Measurements from ENCODE around the gene IDH3G.

Gene IDH3G

DNA sequence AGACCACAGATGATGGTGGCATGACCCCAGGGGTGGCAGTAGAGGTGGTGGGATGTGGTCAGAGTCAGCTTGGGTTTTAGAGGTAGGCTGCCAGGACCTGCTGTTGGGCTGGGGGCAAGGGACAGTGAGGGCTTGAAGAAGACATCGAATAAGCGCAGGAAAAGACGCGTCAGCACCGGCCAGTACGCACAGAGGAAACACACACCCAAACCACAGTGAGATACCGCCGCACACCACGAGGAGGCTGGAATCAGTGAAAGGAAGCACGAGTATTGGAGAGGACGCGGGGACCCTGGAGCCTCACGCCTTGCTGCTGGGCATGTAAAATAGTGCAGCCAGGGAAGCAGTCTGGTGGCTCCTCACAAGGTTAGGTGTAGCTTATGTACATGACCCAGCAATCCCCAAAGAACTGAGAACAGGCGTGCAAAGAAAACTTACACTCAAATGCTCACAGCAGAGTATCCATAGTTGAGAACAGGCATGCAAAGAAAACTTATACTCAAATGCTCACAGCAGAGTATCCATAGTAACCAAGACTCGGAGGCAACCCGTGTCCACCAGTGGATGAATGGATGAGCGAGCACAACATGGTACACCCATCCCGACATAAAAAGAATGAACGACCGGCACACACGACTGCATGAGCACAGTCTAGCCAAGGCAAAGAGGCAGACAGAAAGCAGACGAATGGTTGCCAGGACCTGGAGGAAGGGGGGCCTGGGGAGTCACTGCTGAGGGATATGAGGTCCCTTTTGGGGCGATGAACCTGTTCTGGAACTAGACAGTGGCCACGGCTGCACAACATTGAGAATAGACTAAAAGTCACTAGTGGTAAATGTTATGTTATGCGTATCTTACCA, 22.9 kb upstream of the IDH3G start:
- no peak for DNase-seq (ENCODE audit: low spot score)

DNA sequence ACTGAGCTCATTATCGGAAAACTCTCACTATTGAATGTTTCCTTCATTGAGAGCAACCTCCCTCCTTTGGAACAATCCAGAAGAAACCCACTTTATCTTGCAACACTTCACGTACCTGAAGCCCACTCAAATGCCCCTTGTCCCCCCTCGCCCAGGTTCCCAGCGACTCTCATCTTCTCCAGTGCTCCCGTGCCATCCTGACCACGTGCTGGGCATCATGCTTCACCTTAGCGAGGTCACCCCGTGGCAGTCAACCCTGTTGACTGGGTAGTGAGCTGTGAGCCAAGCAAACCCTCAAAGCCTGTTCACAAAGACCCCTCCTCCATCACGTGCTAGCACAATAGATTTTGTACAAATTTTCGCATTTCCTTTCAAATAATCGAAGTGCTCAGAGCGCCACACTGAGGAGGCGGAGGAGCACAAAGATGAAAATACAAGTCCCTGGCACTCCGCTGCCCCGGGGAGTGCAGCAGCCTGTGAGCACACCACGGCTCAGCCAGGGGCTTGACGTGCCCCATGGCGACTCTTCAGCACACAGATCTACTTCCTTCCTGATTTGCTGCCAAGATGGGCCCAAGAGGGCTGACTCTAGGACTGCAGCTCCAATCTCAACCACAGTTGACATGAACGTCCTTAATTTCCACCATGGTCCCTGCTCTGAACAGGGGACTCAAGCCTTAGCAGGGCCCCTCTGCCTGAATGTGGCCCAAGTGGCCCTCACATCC, 20.6 kb upstream of the IDH3G start:
- no peak for DNase-seq (ENCODE audit: low spot score)

DNA sequence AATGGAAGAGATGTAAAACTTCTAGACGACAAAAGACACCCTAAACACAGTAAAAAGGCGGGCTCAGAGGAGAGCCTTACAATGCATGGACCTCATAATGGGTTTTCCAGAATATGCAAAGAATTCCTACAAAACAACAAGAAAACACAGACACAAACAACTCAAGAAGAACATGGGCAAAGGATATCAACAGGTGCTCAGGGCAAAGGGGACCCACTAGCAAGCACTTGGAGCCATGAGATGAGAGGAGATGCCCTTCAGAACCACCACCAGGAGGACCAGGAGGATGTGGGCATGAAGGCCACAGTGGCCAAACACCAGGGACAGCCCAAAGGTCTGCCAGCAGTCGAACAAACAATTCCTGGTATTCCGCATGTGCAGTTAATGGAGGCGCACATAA, 19.0 kb upstream of the IDH3G start:
- no peak for DNase-seq (ENCODE audit: low spot score)

DNA sequence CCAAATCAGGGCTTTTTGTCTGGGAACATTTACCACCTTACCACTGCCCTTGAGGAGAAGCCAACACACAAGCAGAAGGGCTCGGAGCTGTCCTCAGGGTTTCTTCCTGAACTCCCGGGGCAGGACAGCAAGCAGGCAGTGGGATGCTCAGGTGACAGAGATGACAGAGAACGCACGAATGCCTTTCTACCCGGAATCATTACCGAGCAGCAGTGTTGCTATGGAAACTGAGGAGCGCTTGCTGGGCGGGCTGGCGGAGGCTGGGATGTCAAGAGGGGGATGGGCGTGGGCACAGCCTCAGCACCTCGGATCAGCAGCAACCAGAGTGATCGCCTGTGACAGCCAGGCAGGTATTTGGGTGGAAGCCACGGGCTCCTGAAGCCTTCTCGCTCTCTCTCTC, 18.0 kb upstream of the IDH3G start:
- no peak for DNase-seq (ENCODE audit: low spot score)

DNA sequence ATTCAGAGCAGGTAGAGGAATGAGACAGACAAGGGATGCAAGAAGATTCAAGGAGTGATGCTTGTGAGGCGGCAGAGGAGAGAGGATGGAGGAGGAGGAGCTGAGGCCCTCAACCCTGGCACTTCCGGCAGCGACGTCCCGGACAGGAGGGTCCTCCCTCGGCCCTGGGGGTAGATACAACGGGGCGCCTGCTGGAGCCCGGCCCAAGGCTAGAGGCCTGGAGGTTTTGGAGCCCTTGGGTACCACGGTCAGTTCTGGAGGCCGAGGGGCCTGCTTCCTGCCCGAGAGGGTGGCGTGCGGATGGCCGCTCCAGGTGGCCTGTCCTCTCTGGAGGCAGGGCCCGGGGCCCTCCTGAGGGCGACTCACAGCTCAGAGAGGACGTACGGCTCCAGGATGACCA, 13.8 kb upstream of the IDH3G start:
- DNase-seq (ENCODE audit: low spot score): no peak

DNA sequence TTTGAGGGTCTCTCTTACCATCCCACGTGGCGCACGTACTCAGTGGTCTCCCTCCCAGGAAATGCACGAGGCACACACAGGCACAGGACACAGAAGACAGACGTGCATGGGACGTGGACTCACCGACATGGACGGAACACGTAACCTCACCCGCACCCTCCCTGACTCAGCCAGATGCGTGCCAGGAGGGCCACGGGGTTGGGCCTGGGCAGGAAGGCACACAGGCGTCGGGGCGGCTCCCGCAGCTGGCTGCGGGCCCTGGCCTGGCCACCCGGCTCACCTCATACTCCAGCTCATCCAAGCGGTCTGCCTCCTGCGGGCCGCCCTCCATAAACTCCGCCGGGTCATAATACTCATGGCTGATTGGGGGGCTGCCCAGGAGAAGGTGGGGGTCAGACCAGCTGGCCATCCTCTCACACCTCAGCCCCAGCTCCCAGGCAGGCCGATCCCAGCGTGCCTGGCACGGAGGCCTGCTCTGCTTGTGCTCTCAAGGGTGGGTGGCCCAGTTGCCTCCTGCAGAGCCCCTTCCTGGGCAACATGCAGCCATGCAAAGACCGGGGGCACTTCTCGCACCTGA, 12.9 kb upstream of the IDH3G start:
- no peak for DNase-seq (ENCODE audit: low spot score)

DNA sequence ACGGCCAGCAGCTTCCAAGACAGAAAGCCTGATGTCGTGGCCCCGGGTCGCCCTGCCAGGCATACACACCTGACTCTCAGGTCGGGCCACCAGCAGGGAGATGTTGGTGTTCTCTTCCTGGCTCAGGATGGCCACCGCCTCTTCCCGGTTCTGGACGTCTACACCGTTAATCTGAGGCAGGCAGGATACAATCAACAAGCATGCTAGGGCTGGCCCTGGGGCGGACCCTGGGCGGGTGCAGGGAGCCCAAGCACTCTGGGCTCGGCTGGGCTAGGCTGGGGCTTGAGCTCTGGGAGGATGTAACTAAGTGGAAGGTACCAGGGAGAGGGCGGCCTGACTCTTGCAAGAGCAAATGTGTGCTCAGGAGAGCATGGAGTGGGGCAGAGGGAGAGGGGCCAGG, 11.3 kb upstream of the IDH3G start:
- no peak for DNase-seq (ENCODE audit: low spot score)

DNA sequence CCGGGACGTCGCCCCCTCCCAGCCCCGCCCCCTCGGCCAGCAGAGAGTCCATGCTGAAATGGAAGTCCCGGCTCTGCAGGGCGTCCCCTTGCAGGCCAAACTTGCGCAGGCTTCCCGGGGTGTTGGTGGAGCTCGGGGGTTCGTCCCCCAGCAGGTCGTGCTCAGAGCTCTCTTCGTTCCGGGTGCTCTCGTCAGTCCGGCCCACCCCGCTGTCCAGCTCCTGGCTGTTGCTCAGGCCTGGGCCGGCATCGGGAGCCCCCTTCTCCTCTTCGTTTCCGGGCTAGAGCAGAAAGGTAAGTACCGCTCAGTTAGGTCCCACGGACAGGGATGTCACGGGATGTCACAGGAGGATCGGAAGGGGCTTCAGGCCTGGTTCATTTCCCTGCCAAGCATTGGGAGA, 10.4 kb upstream of the IDH3G start:
- DNase-seq (ENCODE audit: low spot score): no peak

DNA sequence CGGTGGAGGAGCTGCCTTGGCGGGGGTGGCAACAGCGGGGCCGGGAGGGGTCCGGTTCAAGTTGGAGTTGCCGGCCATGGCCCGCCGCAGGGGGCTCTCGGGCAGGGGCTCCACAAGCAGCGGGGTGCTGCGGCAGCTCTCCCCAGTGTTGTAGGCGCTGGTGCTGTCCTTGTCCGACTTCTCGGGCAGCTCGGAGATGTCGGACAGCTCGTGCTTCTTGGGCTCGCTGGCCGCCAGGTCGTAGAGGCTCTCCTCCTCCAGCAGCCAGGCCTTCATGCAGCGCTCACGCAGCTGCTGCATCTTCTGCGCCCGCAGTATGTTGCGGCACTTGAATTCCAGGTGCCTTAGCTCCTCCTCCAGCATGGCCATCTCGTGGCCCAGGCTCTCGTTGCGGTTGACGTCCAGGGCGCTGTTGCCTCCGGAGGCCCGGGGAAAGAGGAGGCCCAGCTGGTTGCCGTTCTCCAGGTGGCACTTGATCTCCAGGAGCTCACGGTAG, 10.0 kb upstream of the IDH3G start:
- DNase-seq (ENCODE audit: low spot score): no peak

DNA sequence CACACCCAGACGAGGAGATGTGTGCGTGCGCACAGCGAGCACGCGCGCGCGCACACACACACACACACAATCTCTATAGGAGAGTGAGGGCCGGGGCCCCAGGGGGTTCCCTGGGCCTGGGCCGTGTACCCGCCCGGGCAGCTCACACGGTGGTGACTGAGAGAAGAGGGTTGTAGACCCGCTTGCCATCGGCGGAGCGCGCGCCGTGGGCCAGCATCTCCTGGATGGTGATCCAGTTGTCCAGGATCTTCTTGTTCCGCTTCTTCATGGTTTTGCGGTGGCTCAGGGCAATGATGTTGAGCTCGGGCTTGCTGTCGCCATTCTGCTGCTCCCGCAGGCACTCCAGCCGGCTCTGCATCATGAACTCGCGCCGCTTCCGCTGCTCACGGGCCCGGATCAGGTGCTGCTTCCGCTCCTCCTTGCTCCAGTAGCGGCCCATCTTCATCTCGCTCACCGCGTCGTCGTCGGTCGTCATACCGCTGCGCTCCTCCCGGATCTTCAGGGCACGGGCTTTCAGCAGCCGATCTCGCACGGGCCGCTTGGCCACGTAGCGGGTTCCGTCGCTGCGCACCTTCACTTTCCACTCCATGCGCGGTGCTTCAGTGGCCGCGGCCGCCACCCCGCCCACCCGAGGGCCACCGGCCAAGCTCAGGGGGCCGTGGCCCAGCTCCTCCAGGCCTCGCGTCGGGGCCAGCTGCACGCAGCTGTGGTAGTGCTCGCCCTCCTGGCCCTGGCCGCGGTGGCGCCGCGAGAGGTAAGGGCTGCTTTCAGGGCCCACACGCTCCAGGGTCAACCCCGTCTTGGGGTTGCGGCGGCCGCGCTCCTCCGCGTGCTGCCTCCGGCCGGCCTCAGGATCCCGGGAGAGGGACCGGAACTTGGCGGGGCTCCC, 9.3 kb upstream of the IDH3G start:
- DNase-seq (ENCODE audit: low spot score): no peak

DNA sequence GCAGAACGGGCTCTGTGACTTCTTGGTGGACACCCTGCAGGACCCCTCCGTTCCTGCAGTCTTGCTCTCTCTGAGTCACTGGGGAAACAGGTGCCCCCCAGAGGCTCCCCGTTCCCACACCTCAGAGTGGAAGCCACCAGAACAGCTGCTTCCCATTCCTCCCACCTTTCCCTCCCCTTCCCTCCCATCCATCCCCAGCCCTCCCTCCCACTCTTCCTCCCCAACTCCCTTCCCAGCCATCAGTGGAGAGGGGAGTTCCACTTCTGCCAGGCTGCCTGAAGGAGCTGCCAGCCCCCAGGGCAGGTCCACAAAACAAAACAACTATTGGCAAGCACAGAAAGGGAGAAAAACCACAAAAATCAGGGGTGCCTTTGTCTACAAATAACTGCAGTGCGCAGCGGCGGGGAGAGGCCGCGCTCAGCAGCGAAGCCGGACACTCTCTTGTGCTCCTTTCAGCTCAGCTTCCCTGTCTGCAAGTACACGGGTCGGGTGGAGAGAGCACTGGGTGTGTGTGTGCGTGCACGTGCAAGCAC, 8.4 kb upstream of the IDH3G start:
- DNase-seq (ENCODE audit: low spot score): no peak

DNA sequence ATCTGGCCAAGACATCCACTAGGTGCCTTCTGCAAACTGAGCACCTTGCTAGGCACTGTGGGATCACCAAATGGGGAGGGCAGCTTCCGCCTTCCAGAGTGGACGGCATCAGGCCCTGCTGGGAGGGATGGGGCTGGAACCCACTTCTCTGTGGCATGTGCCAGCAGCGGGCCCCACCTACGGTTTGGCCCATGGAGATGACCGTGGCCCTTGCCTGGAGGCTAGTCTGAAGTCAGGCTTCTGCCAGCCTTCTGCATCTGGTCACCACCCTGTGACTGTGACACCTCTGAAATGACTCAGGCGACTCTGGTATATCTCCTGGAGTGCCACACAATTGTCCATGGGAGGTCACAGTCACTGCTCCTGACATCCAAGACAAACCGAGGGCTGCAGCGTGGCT, 7.5 kb upstream of the IDH3G start:
- no peak for DNase-seq (ENCODE audit: low spot score)

DNA sequence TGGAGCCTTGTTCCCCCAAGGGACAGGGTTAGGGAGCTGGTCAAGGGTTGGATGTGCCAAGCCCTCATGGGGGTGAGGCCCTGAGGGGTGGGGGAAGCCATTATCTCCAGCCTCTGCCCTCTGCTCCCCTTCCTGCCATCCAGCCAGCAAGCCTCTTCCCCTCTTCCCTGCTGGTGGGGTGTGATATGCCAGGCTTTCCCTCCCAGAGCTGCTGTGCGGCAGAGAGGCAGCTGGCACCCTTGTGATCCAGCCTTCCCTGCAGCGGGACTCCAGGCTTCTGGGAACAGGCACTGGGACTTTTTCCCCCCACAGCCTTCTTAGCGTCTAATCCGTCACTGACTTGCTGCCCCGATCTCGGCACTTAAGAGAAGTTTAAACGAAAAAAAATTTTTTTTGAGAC, 6.6 kb upstream of the IDH3G start:
- DNase-seq (ENCODE audit: low spot score): no peak

DNA sequence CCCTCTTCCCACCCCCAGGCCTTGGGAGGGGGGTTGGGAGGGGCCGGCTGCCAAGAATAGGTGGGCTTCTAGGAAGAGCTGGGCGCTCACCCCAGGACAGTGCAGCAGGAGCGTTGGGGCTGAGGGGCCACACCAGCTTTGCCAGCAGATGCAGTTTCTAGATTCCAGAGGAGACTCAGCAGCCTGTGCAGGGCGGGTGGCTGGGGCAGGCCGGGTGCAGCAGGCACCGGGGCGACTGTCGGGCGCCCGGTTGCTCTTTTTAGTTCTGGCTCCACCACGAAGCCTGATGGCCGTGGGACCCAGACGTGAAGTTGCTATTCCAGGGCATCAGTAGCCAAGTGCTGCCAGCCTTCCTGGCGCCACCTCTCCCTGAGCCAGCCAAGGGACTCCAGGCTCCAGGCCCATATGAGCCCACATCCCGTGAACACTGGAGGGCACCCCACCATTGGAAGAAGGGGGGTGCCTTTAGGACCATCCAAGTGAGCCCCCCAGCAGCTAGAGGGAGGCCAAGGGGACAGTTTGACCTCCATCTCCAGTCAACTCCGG, 6.1 kb upstream of the IDH3G start:
- DNase-seq (ENCODE audit: low spot score): no peak

DNA sequence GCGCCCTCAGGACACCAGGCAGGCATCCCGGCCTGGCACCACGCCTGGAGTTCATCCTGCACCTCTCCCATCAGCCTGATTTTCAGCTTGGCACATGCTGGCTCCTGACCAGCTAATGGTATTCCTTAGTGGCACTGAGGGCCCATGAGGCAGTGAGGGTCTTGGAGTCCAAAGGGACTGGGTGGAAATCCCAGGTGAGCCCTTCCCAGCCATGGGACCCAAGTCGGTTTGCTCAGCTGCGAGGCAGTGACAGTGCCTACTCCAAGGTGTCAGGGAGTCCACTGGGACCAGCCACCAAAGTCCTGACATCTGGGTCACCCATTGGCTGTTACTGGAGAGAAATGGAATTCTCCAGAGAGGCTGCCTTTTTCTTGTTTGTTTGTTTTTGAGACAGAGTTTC, 5.2 kb upstream of the IDH3G start:
- DNase-seq (ENCODE audit: low spot score): no peak

DNA sequence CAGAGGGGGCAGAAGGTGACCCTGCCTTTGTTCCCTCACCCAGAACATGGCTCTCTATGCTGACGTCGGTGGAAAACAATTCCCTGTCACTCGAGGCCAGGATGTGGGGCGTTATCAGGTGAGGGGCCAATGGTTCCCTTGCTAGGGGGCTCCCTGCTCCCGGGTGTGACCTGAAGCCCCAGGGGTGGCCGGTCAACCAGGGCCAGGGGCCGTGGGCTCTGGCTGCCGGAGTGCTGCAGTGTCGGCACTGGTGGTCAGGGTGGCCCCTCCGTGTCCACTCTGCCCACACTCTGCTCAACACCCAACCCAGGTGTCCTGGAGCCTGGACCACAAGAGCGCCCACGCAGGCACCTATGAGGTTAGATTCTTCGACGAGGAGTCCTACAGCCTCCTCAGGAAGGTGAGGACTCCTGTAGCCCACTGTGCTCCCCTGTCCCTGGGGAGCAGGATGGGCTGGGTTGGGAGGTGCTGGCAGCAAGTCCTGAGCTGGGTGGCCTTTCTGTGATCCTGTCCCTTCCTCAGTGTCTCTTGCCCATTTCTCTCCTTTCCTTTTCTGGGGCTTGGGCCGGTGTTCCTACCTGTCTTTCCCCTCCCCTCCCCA, 3.3 kb upstream of the IDH3G start:
- no peak for DNase-seq (ENCODE audit: low spot score)

DNA sequence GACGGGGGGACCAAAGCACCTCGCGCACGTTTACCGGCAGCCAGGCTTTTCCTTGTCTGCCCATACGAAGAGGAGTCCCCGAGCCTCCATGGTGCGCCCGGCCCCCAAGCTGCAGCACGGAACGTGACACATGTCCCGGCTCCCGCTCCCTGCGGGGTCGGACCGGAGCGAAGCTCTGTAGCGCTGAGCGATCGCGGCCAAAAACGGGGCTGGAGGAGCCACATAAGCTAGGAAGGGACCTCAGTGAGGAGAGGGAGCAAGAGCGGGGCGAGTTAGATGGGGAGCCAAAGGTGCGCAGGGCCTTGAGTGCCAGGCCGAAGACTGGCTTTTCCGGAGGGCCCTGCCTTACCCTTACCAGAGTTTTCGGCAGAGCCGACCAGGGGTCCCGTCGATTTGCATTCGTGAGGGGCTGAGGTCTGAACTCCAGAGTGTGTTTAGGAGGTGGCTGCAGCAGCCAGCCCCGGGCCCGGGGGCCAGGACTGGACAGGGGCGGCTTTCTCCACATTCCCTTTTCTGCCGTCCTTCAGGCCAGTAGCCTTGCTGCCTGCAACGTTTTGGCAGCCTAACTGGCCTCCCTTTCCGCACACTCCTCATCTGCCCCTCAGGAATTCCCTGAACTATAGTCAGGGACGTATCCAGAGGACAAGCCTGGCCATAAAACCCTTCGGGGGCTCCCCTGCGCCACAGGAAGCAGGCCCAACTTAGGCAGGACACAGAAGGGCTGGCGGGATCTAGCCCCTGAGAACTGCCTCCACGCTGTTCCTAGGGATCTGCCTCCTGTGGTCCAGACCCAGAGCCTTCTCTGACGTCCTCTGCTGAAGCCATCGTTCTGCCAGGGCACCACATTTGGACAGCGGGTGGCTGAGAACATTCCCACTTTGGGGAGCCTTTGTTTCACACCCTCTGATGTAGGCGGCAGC, 982 bp upstream of the IDH3G start:
- no peak for DNase-seq (ENCODE audit: low spot score)

DNA sequence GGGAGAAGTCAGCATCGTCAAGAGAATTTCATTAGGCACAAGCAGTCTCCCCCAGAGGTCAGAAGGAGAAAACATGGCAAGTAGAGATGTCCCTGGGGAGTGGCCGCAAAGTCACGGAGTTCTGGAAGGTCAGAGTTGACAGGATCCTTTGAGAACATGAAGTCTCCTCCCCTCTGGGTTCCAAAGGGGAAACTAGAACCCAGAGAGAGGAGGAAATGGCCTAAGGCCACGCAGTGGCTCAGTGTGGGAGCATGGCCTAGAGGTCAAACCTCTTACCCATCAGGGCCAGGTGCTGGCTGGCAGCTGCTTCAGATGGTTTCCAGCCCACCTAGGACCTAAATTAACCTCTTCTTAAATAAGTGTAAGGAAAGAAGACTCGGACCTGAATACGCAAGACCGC, 884 bp downstream of the IDH3G start:
- no peak for DNase-seq (ENCODE audit: low spot score)

DNA sequence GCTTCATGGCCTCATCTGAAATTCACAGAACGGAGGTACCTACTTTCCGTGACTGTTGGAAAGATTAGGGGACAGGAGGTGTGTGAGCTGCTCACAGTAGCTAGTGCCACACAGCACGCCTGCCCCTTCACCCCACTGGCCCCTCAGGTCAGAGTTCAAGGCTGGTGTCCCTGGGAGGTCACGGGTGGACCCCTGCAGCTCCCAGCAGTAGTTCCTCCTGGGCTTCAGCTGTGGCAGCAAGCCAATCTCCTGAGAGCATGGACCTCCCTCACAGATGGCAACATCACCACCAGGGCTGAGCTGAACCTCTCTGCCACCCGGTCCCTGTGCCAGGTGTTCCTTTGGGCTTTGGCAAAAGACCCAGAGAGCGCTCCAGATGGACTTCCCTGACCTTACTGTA, 1.8 kb downstream of the IDH3G start:
- no peak for DNase-seq (ENCODE audit: low spot score)
